SK-N-SH (cell line): ENCODE data around the gene JAG1. TPM values are rescaled to one million over a fixed set of nuclear protein-coding genes. Genes with fewer than 3 reads are reported as not detected.

ENCODE experiments used
- CTCF ChIA-PET: fragments of 300-600, 350-600 bp; formaldehyde crosslinking; extraction: SDS; loops from one replicate; lab custom pipeline; 2021; lab: Yijun Ruan, JAX
- POLR2A ChIA-PET: fragments of 350-600 bp; sonication (Branson Sonifier 250); formaldehyde crosslinking; extraction: SDS; loops from one replicate; lab custom pipeline; 2020; ENCODE audit warnings: antibody characterized with exemption, inconsistent platforms; lab: Yijun Ruan, JAX
- DNase-seq: peaks from one replicate; pipeline ENCODE4 v3.0.0; 2012
- H2AFZ ChIP-seq: fragments of 200-600 bp; sonication (generic); 2 replicates; pipeline ENCODE4 v1.8.1; 2016; ENCODE audit warnings: antibody characterized with exemption, mild to moderate bottlenecking, low read depth
- H3F3A ChIP-seq: fragments of 200-600 bp; sonication (generic); replicated peaks from 2 replicates; pipeline ENCODE3; 2016; ENCODE audit warnings: antibody characterized with exemption, mild to moderate bottlenecking; ENCODE audit not compliant: insufficient read depth
- H3K27ac ChIP-seq, 2 experiments: fragments of 200-500 bp in 1 of 2; fragments of 200-600 bp in 1 of 2; sonication (Bioruptor generic) in 1 of 2; sonication (generic), shearing (Covaris generic) in 1 of 2; 2 replicates each; pipeline versions ENCODE4 v1.5.1 to v1.6.1; 2014 to 2016; ENCODE audit warnings: low read depth in 2 of 2, inconsistent platforms in 1 of 2, low read length in 1 of 2, mild to moderate bottlenecking in 1 of 2, mixed read lengths in 1 of 2
- H3K27me3 ChIP-seq: fragments of 200-600 bp; sonication (generic), shearing (Covaris generic); 2 replicates; pipeline ENCODE4 v1.6.1; 2016; ENCODE audit warnings: mixed run types; ENCODE audit not compliant: insufficient read depth
- H3K36me3 ChIP-seq, 2 experiments: fragments of 200-500 bp in 1 of 2; fragments of 200-600 bp in 1 of 2; sonication (Bioruptor generic) in 1 of 2; sonication (generic) in 1 of 2; replicated peaks in 1 of 2; 2 replicates each; pipeline versions ENCODE3 to v1.5.1; 2014 to 2016; ENCODE audit warnings: low read length in 1 of 2, mild to moderate bottlenecking in 1 of 2; ENCODE audit not compliant: insufficient read depth in 2 of 2, control insufficient read depth in 1 of 2
- H3K4me1 ChIP-seq, 2 experiments: fragments of 200-500 bp in 1 of 2; fragments of 200-600 bp in 1 of 2; sonication (Bioruptor generic) in 1 of 2; sonication (generic), shearing (Covaris generic) in 1 of 2; 2 replicates each; pipeline versions ENCODE4 v1.5.1 to v1.6.1; 2014 to 2016; ENCODE audit warnings: low read depth in 1 of 2, low read length in 1 of 2, mixed run types in 1 of 2; ENCODE audit not compliant: insufficient read depth in 2 of 2, control insufficient read depth in 1 of 2
- H3K4me2 ChIP-seq: fragments of 200-600 bp; sonication (generic), shearing (Covaris generic); 2 replicates; pipeline ENCODE4 v1.6.1; 2017; ENCODE audit warnings: mixed run types
- H3K4me3 ChIP-seq, 2 experiments: fragments of 200-500 bp in 1 of 2; fragments of 200-600 bp in 1 of 2; sonication (Bioruptor generic) in 1 of 2; sonication (generic), shearing (Covaris generic) in 1 of 2; 2 replicates each; pipeline versions ENCODE4 v1.5.1 to v1.8.1; 2014 to 2016; ENCODE audit warnings: low read depth in 2 of 2, inconsistent platforms in 1 of 2, low read length in 1 of 2, mild to moderate bottlenecking in 1 of 2, mixed read lengths in 1 of 2, moderate library complexity in 1 of 2
- H3K79me2 ChIP-seq: fragments of 200-600 bp; sonication (generic); 2 replicates; pipeline ENCODE4 v1.8.1; 2017; ENCODE audit warnings: mild to moderate bottlenecking; ENCODE audit not compliant: insufficient read depth
- H3K9ac ChIP-seq: fragments of 200-600 bp; sonication (generic); 2 replicates; pipeline ENCODE4 v1.6.1; 2017; ENCODE audit warnings: mixed run types
- H3K9me2 ChIP-seq: fragments of 200-600 bp; sonication (generic); 2 replicates; pipeline ENCODE4 v1.6.1; 2017; ENCODE audit warnings: mixed run types
- H3K9me3 ChIP-seq: fragments of 200-600 bp; sonication (generic); 2 replicates; pipeline ENCODE4 v1.6.1; 2017; ENCODE audit warnings: mixed run types, mild to moderate bottlenecking, moderate library complexity
- H4K20me1 ChIP-seq: fragments of 200-600 bp; sonication (generic); 2 replicates; pipeline ENCODE4 v1.6.1; 2017; ENCODE audit warnings: mild to moderate bottlenecking, mixed run types; ENCODE audit not compliant: insufficient read depth
- FOSL2 ChIP-seq: IDR thresholded peaks from 2 replicates; pipeline ENCODE4 v1.4.0; 2012; ENCODE audit warnings: low read depth, mild to moderate bottlenecking, moderate library complexity, borderline replicate concordance
- GATA2 ChIP-seq: sonication (generic); formaldehyde crosslinking; IDR thresholded peaks from 2 replicates; pipeline ENCODE4 v1.5.0; 2020; ENCODE audit warnings: mild to moderate bottlenecking, missing genetic modification reagents
- IRF3 ChIP-seq: fragments of 150-350 bp; IDR thresholded peaks from 2 replicates; pipeline ENCODE4 v1.6.1; 2016; ENCODE audit warnings: mild to moderate bottlenecking, low read depth, low read length
- NRF1 ChIP-seq: IDR thresholded peaks from 2 replicates; pipeline ENCODE4 v1.6.1; 2012; ENCODE audit warnings: low read depth, mild to moderate bottlenecking, low read length
- PBX3 ChIP-seq: IDR thresholded peaks from 2 replicates; pipeline ENCODE4; 2012
- RCOR1 ChIP-seq: fragments of 150-350 bp; IDR thresholded peaks from 2 replicates; pipeline ENCODE4 v1.6.1; 2017; ENCODE audit warnings: antibody characterized with exemption, low read length
- RXRA ChIP-seq: IDR thresholded peaks from 2 replicates; pipeline ENCODE4 v1.4.0; 2012; ENCODE audit warnings: low read depth, mild to moderate bottlenecking, borderline replicate concordance
- SIN3A ChIP-seq: IDR thresholded peaks from 2 replicates; pipeline ENCODE4 v1.6.1; 2012; ENCODE audit warnings: low read depth, mild to moderate bottlenecking, low read length, moderate library complexity, borderline replicate concordance
- TAF1 ChIP-seq: IDR thresholded peaks from 2 replicates; pipeline ENCODE4 v1.6.1; 2012; ENCODE audit warnings: low read depth, mild to moderate bottlenecking, low read length, moderate library complexity, borderline replicate concordance
- TCF12 ChIP-seq: IDR thresholded peaks from 2 replicates; pipeline ENCODE4 v1.4.0; 2012
- TEAD4 ChIP-seq: IDR thresholded peaks from 2 replicates; pipeline ENCODE4 v1.4.0; 2012; ENCODE audit warnings: mild to moderate bottlenecking, borderline replicate concordance; ENCODE audit not compliant: insufficient read depth
- YY1 ChIP-seq: IDR thresholded peaks from 2 replicates; pipeline ENCODE4 v1.4.0; 2012; ENCODE audit warnings: low read depth, mild to moderate bottlenecking
- ZBTB33 ChIP-seq: IDR thresholded peaks from 2 replicates; pipeline ENCODE4 v1.4.0; 2012; ENCODE audit warnings: low read depth, borderline replicate concordance
- WGBS: methylation state at CpG from one replicate; pipeline ENCODE4 v1.1.6; 2017; ENCODE audit warnings: low lambda C conversion rate; 5-methylcytosine and 5-hydroxymethylcytosine counted together
- polyA plus RNA-seq, 3 experiments: library from polyadenylated mRNA; depleted of rRNA; stranded (reverse); fragments of >200 nt; gene quantifications; 2 replicates each; pipeline ENCODE4 v1.2.3, GENCODE V29; 2012
- TF ChIP-seq, protein P1 (sequence below): fragments of 150-350 bp; IDR thresholded peaks from 2 replicates; pipeline ENCODE4 v1.6.1; 2017; ENCODE audit warnings: antibody characterized with exemption, low read length, low read depth, borderline replicate concordance
- TF ChIP-seq, protein P2 (sequence below): IDR thresholded peaks from 2 replicates; pipeline ENCODE4 v1.4.0; 2012; ENCODE audit warnings: low read depth

The JAG1 gene
- polyA plus RNA-seq, 1 of the 3 experiments (the other 2 are of a cell fraction), result 6.0 TPM

DNA sequence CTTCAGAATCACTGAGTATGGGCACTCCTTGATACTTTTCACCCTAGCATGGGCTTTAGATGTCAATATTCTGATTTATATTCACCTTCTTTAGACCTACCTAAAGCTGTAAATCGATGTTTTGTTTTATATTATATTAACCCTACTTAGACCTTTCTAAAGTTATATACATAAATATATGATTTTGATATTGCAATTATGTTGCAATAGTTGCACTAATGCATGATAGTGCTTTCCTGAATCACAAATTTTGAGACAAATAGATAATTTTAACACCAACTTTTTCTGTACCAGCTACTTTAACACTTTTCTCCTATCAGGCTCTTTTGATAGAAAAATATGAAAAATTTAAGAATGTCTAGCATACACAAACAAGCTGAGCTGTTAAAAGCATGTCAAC lies 34.0 kb upstream of the JAG1 start:
- Histone ChIP-seq H3K4me1 (peaks cover 5 to 10% of the 10 kb centered on the region in 2 experiments; a peak in 2 of 4 replicates), H3K27ac (no peak overlapping the region)
- DNase-seq, result no peak
- no peak for TF ChIP-seq TCF12
- TF ChIP-seq IRF3, result no peak
- TF ChIP-seq YY1, result no peak
- no peak for TF ChIP-seq RXRA
- TF ChIP-seq SIN3A, result no peak
- TF ChIP-seq, protein P1, sequence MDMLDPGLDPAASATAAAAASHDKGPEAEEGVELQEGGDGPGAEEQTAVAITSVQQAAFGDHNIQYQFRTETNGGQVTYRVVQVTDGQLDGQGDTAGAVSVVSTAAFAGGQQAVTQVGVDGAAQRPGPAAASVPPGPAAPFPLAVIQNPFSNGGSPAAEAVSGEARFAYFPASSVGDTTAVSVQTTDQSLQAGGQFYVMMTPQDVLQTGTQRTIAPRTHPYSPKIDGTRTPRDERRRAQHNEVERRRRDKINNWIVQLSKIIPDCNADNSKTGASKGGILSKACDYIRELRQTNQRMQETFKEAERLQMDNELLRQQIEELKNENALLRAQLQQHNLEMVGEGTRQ, result no peak
- no peak for TF ChIP-seq RCOR1
- TF ChIP-seq FOSL2, result no peak
- no peak for TF ChIP-seq ZBTB33
- TF ChIP-seq TEAD4, result no peak
- TF ChIP-seq PBX3, result no peak
- TF ChIP-seq NRF1, result no peak
- TF ChIP-seq, all 33 proteins: peak for 0
- H3F3A ChIP-seq, result no peaks in the 10 kb centered on the region
- WGBS, result 51% methylated on average over 1 of the region's 1 CpG
- H3K4me3 ChIP-seq, result no peak overlapping the region
- no peaks in the 10 kb centered on the region for H3K9me2 ChIP-seq
- no peak overlapping the region for H3K9ac ChIP-seq
- H3K4me2 ChIP-seq, result no peak overlapping the region
- H3K27me3 ChIP-seq, result no peaks in the 10 kb centered on the region
- no peaks in the 10 kb centered on the region for H3K36me3 ChIP-seq
- H2AFZ ChIP-seq, result no peak overlapping the region
- H4K20me1 ChIP-seq, result no peaks in the 10 kb centered on the region
- POLR2A ChIA-PET, result no interaction called here
- H3K9me3 ChIP-seq, result no peaks in the 10 kb centered on the region
- H3K79me2 ChIP-seq, result no peaks in the 10 kb centered on the region
- CTCF ChIA-PET, result interaction anchor here (0.6 kb wide), 1 partner anchor 1299 kb away, joined by 3 read pairs; no protein-coding TSS in a partner anchor

GRCh38 chr20:10707068-10707467 lies 33.3 kb upstream of the JAG1 start:
- H3K36me3 ChIP-seq, result no peaks in the 10 kb centered on the region
- no peak overlapping the region for H3K9ac ChIP-seq
- TF ChIP-seq TAF1, result no peak
- TF ChIP-seq, protein P1, result no peak
- TF ChIP-seq SIN3A, result no peak
- TF ChIP-seq, protein P2, sequence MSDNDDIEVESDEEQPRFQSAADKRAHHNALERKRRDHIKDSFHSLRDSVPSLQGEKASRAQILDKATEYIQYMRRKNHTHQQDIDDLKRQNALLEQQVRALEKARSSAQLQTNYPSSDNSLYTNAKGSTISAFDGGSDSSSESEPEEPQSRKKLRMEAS, result no peak
- TF ChIP-seq GATA2 (CRISPR knock-in tag), result no peak
- no peak for TF ChIP-seq RCOR1
- no peak overlapping the region for H3K4me2 ChIP-seq
- no peaks in the 10 kb centered on the region for H4K20me1 ChIP-seq
- no peaks in the 10 kb centered on the region for H3K27me3 ChIP-seq
- H3K79me2 ChIP-seq, result no peaks in the 10 kb centered on the region
- no peak overlapping the region for H3K27ac ChIP-seq
- POLR2A ChIA-PET, result no interaction called here
- WGBS, result 89% methylated on average over 4 of the region's 4 CpGs
- H3K9me2 ChIP-seq, result no peaks in the 10 kb centered on the region
- H3K4me3 ChIP-seq, result no peak overlapping the region
- DNase-seq, result no peak
- no peaks in the 10 kb centered on the region for H3K9me3 ChIP-seq
- H2AFZ ChIP-seq, result no peak overlapping the region
- no peaks in the 10 kb centered on the region for H3F3A ChIP-seq
- peaks cover 5 to 10% of the 10 kb centered on the region in 2 experiments; a peak in 2 of 4 replicates for H3K4me1 ChIP-seq
- CTCF ChIA-PET, result no interaction called here
